HCT116 (cell line): ENCODE measurements around the gene ICA1L. TPM values are rescaled to one million over a fixed set of nuclear protein-coding genes. Genes with fewer than 3 reads are reported as not detected.
"Not testable (repeated sequence)": the region's sequence is repeated elsewhere in the genome, so short reads cannot be mapped to it uniquely, and the experiment has no call there.

Experiments
- ATAC-seq: fragments of 200-7000 bp; cut with Tn5 transposase; 2 replicates; pipeline ENCODE4 v1.9.1; 2020; ENCODE audit warnings: mild to moderate bottlenecking, moderate library complexity
- BruUV-seq: library from RNA; stranded (reverse); fragments of 400-500 nt; replicated peaks from 2 replicates; lab custom pipeline; 2021; lab: Mats Ljungman, UMichigan
- CTCF ChIA-PET: fragments of 300-600 bp; sonication (Branson Sonifier 250); formaldehyde crosslinking; loops from one replicate; lab custom pipeline; 2021; ENCODE audit warnings: antibody characterized with exemption; lab: Charles Lee
- POLR2A ChIA-PET: fragments of 300-600, 350-600 bp; sonication (Branson Sonifier 250); formaldehyde crosslinking; loops from one replicate; lab custom pipeline; 2021; ENCODE audit warnings: antibody characterized with exemption; lab: Charles Lee
- RAD21 ChIA-PET, 2 experiments: fragments of 300-600 bp; sonication (Branson Sonifier 250); formaldehyde crosslinking; loops; one replicate each; lab custom pipeline; 2023; ENCODE audit warnings: low total read pairs in 2 of 2; ENCODE audit not compliant: uncharacterized antibody in 2 of 2, unreplicated experiment in 2 of 2, low non-redundant PET in 1 of 2; lab: Charles Lee
- DNase-seq: peaks from one replicate; pipeline ENCODE4 v3.0.0-alpha.2; 2010; ENCODE audit warnings: low read depth, low spot score
- H2AFZ ChIP-seq: fragments of 200-600 bp; shearing (Covaris generic), sonication (generic); 2 replicates; pipeline ENCODE4 v1.6.1; 2017; ENCODE audit warnings: low read depth, mixed run types, mixed read lengths, antibody characterized with exemption, low read length; ENCODE audit not compliant: poor library complexity, severe bottlenecking
- H3K27ac ChIP-seq: 2 replicates; pipeline ENCODE4 v1.5.1; 2012; ENCODE audit warnings: low read depth, low read length
- H3K27me3 ChIP-seq: fragments of 200-600 bp; sonication (generic); 2 replicates; pipeline ENCODE4 v1.6.1; 2016; ENCODE audit warnings: mixed run types, low read length, mixed read lengths; ENCODE audit not compliant: insufficient read depth
- H3K36me3 ChIP-seq, 2 experiments: fragments of 200-500 bp in 1 of 2; fragments of 200-600 bp in 1 of 2; sonication (Bioruptor generic) in 1 of 2; sonication (generic) in 1 of 2; 2 replicates each; pipeline versions ENCODE4 v1.5.1 to v1.6.1; 2014 to 2016; ENCODE audit warnings: low read length in 2 of 2, inconsistent platforms in 1 of 2, mixed read lengths in 1 of 2, mixed run types in 1 of 2; ENCODE audit not compliant: insufficient read depth in 2 of 2, control insufficient read depth in 1 of 2
- H3K4me1 ChIP-seq, 2 experiments: fragments of 200-600 bp in 1 of 2; sonication (generic) in 1 of 2; 2 replicates each; pipeline versions ENCODE4 v1.5.1 to v1.6.1; 2012 to 2017; ENCODE audit warnings: low read length in 2 of 2, inconsistent platforms in 1 of 2, mild to moderate bottlenecking in 1 of 2, mixed read lengths in 1 of 2, mixed run types in 1 of 2, moderate library complexity in 1 of 2; ENCODE audit not compliant: insufficient read depth in 2 of 2, control insufficient read depth in 1 of 2
- H3K4me2 ChIP-seq: fragments of 200-600 bp; sonication (generic); 2 replicates; pipeline ENCODE4 v1.6.1; 2017; ENCODE audit warnings: mixed run types, low read length, mixed read lengths
- H3K4me3 ChIP-seq, 2 experiments: fragments of 200-600 bp in 1 of 2; sonication (generic) in 1 of 2; replicated peaks in 1 of 2; 2 replicates each; pipeline ENCODE4 v1.5.1; 2011 to 2016; ENCODE audit warnings: low read length in 2 of 2, control low read depth in 1 of 2, low read depth in 1 of 2, mild to moderate bottlenecking in 1 of 2, mixed read lengths in 1 of 2, mixed run types in 1 of 2
- H3K79me2 ChIP-seq: fragments of 200-600 bp; sonication (generic); 2 replicates; pipeline ENCODE4 v1.6.1; 2017; ENCODE audit warnings: mild to moderate bottlenecking, mixed run types, low read length, moderate library complexity, mixed read lengths; ENCODE audit not compliant: insufficient read depth
- H3K9ac ChIP-seq: fragments of 200-600 bp; sonication (generic); 2 replicates; pipeline ENCODE4 v1.6.1; 2016; ENCODE audit warnings: low read length, mixed read lengths
- H3K9me2 ChIP-seq: fragments of 200-600 bp; sonication (generic), shearing (Covaris generic); 2 replicates; pipeline ENCODE4 v1.6.1; 2017; ENCODE audit warnings: mixed run types, mild to moderate bottlenecking, moderate library complexity; ENCODE audit not compliant: insufficient read depth
- H3K9me3 ChIP-seq, 2 experiments: fragments of 200-500 bp in 1 of 2; fragments of 200-600 bp in 1 of 2; sonication (Bioruptor generic) in 1 of 2; sonication (generic) in 1 of 2; 2 replicates each; pipeline ENCODE4 v1.6.1; 2014 to 2017; ENCODE audit warnings: low read length in 2 of 2, mixed read lengths in 2 of 2, inconsistent platforms in 1 of 2, low read depth in 1 of 2, mild to moderate bottlenecking in 1 of 2, mixed run types in 1 of 2, moderate library complexity in 1 of 2; ENCODE audit not compliant: control insufficient read depth in 1 of 2, insufficient read depth in 1 of 2
- H4K20me1 ChIP-seq: fragments of 200-600 bp; sonication (generic), shearing (Covaris generic); 2 replicates; pipeline ENCODE4 v1.6.1; 2017; ENCODE audit warnings: mixed run types, mild to moderate bottlenecking, moderate library complexity; ENCODE audit not compliant: insufficient read depth
- CEBPB ChIP-seq: IDR thresholded peaks from 2 replicates; pipeline ENCODE4 v1.6.1; 2012; ENCODE audit warnings: low read depth
- SIN3A ChIP-seq: IDR thresholded peaks from 2 replicates; pipeline ENCODE4 v1.6.1; 2012; ENCODE audit warnings: low read depth
- TCF7L2 ChIP-seq: IDR thresholded peaks from 2 replicates; pipeline ENCODE4 v1.7.0; 2011; ENCODE audit warnings: borderline replicate concordance, inconsistent platforms; ENCODE audit not compliant: insufficient read depth, insufficient read length; ENCODE audit errors: extremely low read depth
- intact Hi-C: fragments of 100-400 bp; cut with micrococcal nuclease; formaldehyde crosslinking; loops from 2 replicates; pipeline ENCODE4 v1.10.0; 2022
- total RNA-seq: library from RNA; stranded (reverse); gene quantifications from one replicate; pipeline ENCODE4 v1.2.1, GENCODE V29; 2021; ENCODE audit not compliant: unreplicated experiment
- TF ChIP-seq, protein P1 (sequence below): IDR thresholded peaks from 2 replicates; pipeline ENCODE4 v1.6.1; 2012

ICA1L gene
- total RNA-seq, 1 experiment from 2014 or later = 2.5 TPM

DNA sequence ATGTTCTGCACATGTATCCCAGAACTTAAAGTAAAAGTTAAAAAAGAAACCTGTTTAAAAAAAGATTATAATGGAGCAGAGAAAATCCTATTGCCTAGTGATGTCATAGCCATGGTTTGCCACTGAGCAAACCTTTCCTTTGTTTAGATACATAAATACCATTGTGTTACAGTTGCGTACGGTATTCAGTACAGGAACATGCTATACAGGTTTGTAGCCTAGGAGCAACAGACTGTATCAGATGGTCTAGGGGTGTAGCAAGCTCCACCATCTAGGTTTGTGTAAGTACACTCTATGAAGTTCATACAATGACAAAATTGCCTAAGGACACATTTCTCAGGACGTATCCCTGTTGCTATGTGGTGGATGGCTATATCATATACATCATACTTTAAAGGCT, 13.0 kb downstream of the ICA1L start:
- no peak overlapping the region for H3K4me2 ChIP-seq
- intact Hi-C loops = no loop called here
- ChIA-PET CTCF (no interaction called here), RAD21 (no interaction called here), POLR2A (interaction anchor here (0.7 kb wide), 1 partner anchor 10 kb away, joined by 3 read pairs; no protein-coding TSS in a partner anchor)
- H3K27me3 ChIP-seq = no peaks in the 10 kb centered on the region
- no peaks in the 10 kb centered on the region for H3K79me2 ChIP-seq
- H2AFZ ChIP-seq = no peak overlapping the region
- DNase-seq (no peak), ATAC-seq (no peak)
- no peak overlapping the region for H3K27ac ChIP-seq
- no peak overlapping the region for H3K9ac ChIP-seq
- H3K4me3 ChIP-seq = no peak overlapping the region
- H3K4me1 ChIP-seq = no peaks in the 10 kb centered on the region
- H3K9me2 ChIP-seq = no peaks in the 10 kb centered on the region
- BruUV-seq = no TSS peak
- no peaks in the 10 kb centered on the region for H3K9me3 ChIP-seq
- TF ChIP-seq, protein P1, sequence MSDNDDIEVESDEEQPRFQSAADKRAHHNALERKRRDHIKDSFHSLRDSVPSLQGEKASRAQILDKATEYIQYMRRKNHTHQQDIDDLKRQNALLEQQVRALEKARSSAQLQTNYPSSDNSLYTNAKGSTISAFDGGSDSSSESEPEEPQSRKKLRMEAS = no peak
- TF ChIP-seq TCF7L2 (no peak), CEBPB (no peak), SIN3A (no peak)
- no peaks in the 10 kb centered on the region for H3K36me3 ChIP-seq
- H4K20me1 ChIP-seq = no peaks in the 10 kb centered on the region

DNA sequence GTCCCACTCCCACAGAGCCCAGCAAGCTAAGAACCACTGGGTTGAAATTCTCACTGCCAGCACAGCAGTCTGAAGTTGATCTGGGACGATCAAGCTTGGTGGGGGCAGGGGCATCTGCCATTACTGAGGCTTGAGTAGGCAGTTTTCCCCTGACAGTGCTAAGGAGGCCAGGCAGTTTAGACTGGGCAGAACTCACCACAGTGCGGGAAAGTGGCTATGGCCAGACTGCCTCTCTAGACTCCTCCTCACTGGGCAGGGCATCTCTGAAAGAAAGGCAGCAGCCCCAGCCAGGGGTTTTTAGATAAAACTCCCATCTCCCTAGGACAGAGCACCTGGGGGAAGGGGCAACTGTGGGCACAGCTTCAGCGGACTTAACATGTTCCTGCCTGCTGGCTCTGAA, 22.2 kb downstream of the ICA1L start:
- DNase-seq, POLR2A ChIA-PET, H3K36me3 ChIP-seq, RAD21 ChIA-PET, H3K27ac ChIP-seq, H3K4me1 ChIP-seq, H3K27me3 ChIP-seq, H4K20me1 ChIP-seq, H3K79me2 ChIP-seq, H3K9me2 ChIP-seq, H3K4me2 ChIP-seq, H2AFZ ChIP-seq, BruUV-seq, H3K4me3 ChIP-seq, H3K9me3 ChIP-seq, CTCF ChIA-PET, intact Hi-C loops, H3K9ac ChIP-seq: not testable (repeated sequence)
- 0 out of 2 replicates have a peak, but pooled peaks have one; percentile 30 for ATAC-seq
